T47D (cell line): Measurements from ENCODE around the gene ARHGAP18.

Experiments
- DNase-seq, 2 experiments: peaks; one replicate each; pipeline versions ENCODE4 v3.0.0 to v3.0.0-alpha.2; 2011 to 2012; ENCODE audit warnings: low read depth in 1 of 2, low spot score in 1 of 2
- JUND ChIP-seq: IDR thresholded peaks from 2 replicates; pipeline ENCODE4 v1.6.1; 2012; ENCODE audit warnings: low read depth
- in situ Hi-C: cut with HindIII; loops from 2 replicates; pipeline ENCODE4 v1.10.0; 2016; ENCODE audit warnings: low sequenced_read_pairs, low pct_unique_long_range_greater_than_20kb

The ARHGAP18 gene

GRCh38 chr6:129599467-129599866 lies 110.5 kb downstream of the ARHGAP18 start:
- DNase-seq, result no peak
- in situ Hi-C loops, result no loop called here
- TF ChIP-seq JUND, result no peak

GRCh38 chr6:129598244-129599187 lies 111.5 kb downstream of the ARHGAP18 start:
- in situ Hi-C loops, result no loop called here
- TF ChIP-seq JUND, result no peak
- DNase-seq, result peak; percentile 14 to 68

DNA sequence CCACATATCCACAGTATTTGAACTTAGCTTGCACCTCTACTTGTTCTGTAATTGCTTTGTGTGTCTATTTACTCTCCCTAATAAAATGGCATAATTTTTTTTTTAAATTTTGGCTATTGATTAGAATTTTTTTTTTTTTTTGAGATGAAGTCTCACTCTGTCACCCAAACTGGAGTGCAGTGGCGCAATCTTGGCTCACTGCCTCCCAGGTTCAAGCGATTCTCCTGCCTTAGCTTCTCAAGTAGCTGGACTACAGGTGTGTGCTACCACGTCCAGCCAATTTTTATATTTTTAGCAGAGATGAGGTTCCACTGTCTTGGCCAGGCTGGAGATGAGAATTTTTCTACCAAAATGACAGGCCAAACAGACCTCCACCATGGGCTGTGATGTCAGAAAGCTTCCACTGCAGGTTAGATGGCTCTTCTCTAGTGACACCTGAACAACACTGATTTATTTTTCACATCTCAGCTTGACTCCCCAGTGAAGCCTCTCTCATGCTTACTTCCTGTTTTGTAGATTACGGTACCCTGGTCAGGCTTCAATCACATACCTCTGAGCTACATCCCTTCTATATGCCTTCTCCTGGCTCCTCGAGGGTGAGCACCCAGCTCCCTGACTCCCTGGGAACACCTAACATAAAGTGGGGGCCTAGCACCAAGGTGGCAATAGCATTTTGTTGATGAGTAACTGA lies 112.8 kb downstream of the ARHGAP18 start:
- TF ChIP-seq JUND, result no peak
- in situ Hi-C loops, result no loop called here
- no peak for DNase-seq

DNA sequence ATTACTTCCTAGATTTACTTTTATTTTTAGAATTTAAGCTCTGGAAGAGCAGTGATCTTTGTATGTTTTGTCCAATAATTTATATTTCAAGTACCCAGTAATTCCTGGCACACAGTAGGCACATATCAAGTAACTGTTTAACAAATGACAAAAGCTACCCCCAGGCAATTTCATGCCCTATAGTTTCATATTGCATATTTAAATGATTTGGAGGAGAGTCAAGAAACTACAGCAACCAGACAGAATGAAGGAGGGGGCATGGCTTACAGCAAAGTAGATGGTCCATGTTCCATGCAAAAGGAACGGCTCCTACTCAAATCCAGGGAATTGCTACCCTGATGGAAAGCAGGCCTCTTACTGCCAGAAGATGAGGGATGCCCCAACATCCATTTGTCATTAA lies 113.5 kb downstream of the ARHGAP18 start:
- TF ChIP-seq JUND, result no peak
- in situ Hi-C loops, result no loop called here
- DNase-seq, result no peak

DNA sequence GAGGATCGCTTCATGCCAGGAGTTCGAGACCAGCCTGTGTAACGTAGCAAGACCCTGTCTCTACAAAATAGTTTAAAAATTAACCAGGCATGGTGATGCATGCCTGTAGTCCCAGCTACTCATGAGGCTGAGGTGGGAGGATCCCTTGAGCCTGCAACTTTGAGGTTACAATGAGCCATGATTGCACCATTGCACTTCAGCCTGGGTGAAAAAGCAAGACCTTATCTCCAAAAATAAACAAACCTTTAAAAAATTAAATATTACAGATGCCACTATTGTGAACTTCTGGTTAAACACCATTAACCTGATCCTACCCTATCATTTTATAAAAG lies 116.8 kb downstream of the ARHGAP18 start:
- in situ Hi-C loops, result no loop called here
- TF ChIP-seq JUND, result no peak
- DNase-seq, result no peak

GRCh38 chr6:129592516-129593232 lies 117.3 kb downstream of the ARHGAP18 start:
- no peak for DNase-seq
- no peak for TF ChIP-seq JUND
- in situ Hi-C loops, result no loop called here

DNA sequence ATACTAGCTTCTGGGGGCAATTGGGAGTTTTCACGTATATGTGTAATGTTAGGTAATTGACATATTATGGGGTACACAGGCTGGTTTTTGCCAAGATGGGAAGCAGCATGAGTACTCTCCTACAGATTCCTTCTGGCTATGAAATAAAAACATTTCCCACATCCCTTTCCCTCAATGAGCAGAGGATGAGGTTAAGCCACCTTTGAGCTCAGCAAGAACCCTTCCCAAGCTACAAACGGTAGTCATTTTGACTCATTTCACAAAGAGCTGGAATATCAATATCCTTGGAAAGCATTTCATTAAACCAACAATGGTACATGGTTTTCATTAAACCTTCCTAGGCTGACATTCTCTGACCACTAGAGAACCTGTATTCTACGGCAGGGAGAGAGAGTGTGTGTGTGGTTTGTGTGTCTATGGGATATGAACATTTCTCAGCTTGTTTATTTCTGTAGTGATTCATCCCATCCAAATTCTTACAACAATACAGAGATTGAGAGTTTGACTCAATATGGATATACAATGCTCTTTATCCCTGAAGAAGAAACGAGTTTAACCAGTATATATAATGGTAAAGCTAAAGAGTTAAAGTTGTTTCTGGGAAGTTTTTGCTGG lies 119.5 kb downstream of the ARHGAP18 start:
- DNase-seq, result no peak
- TF ChIP-seq JUND, result no peak
- in situ Hi-C loops, result no loop called here

- TF ChIP-seq JUND, result no peak
- in situ Hi-C loops, result no loop called here
- DNase-seq, result no peak
Measured at GRCh38 chr6:129586815-129587214, 123.2 kb downstream of the ARHGAP18 start.

DNA sequence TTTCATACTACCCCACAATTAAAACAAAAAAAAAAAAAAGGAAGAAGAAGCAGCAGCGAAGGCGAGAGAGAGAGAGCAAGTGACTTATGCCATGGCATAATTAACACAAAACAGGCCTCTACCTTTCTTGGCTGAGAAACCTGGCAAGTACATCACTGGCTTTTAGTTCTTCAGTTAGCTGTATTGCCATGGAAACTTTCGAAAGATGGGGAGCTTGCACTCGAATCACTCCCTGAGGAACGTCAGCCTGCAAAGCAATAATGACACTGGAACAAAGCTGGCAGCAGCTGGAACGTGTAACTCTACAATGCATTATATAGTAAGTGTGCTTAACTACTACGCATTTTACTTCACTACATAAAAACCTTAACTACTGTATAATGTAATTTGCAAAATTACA lies 126.1 kb downstream of the ARHGAP18 start:
- in situ Hi-C loops, result no loop called here
- DNase-seq, result no peak
- no peak for TF ChIP-seq JUND

DNA sequence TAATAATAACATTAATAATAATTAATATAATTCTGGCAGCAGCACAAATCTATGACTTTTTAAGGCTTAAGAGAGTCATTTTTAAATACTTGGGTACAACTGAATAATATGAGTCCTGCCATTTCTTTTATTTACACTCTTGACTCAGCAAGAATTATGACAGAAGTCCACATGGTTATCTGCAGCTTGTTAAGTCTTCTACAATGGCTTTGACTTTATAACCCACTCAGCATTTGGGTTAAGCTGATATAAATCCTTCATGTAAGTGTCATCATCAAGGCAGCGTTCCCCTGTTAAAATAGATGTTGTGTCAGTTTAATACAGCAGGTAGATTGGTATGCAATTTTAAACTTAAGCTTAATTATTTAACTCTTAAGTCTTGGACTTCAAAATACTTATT lies 131.7 kb downstream of the ARHGAP18 start:
- in situ Hi-C loops, result no loop called here
- TF ChIP-seq JUND, result no peak
- no peak for DNase-seq

DNA sequence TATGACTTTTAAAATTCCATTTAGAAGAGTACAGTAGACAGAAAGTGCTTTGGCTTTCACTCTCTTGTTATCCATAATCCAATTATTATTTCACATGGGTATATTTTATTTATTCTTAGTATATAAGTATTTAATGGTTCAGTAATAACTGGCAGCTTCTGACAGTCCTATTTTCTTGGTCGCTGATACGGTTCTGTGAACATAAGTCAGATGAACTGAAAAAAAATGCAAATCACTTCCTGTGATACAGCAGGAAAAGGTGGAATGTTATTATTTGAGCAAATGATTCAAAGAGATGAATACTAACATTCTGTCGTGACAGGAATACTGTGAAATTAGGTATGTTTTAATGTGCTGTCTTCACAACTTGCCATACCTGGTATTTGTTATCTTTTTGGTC lies 132.3 kb downstream of the ARHGAP18 start:
- in situ Hi-C loops, result no loop called here
- no peak for TF ChIP-seq JUND
- DNase-seq, result no peak

GRCh38 chr6:129576456-129576855 lies 133.5 kb downstream of the ARHGAP18 start:
- DNase-seq, result no peak
- no peak for TF ChIP-seq JUND
- in situ Hi-C loops, result no loop called here
